ENCODE results near the gene NEUROG2.

DNA sequence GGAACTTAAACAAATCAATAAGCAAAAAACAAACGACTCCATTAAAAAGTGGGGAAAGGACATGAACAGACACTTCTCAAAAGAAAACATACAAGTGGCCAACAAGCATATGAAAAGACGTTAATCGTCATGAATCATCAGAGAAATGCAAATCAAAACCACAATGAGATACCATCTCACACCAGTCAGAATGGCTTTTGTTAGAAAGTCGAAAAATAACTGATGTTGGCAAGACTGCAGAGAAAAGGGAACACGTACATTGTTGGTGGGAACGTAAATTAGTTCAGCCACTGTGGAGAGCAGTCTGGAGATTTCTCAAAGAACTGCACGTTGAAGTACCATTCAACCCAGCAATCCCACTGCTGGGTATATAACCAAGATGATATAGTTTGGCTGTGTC is 23.7 kb downstream of the NEUROG2 start:
- TF ChIP-seq CTCF (IDR thresholded peaks at IDR 0.05 in 2 of 3, conservative IDR thresholded peaks at IDR 0.05 in 1 of 3; ENCODE audit: insufficient read depth in 2 of 3, low read depth in 1 of 3, low read length in 3 of 3) (no peak), TCF7L2 (IDR thresholded peaks at IDR 0.05; ENCODE audit: low read depth, low read length) (no peak), EGR1 (conservative IDR thresholded peaks at IDR 0.05) (no peak), CHCHD3 (CRISPR knock-in tag; IDR thresholded peaks at IDR 0.05) (no peak), EZH2 (IDR thresholded peaks at IDR 0.05; ENCODE audit: borderline replicate concordance, low read depth, low read length) (no peak)

Data from K562 (cell line).